ENCODE measurements around the gene LSM7. TPM values are rescaled to one million over a fixed set of nuclear protein-coding genes. Genes with fewer than 3 reads are reported as not detected.

The LSM7 gene
- total RNA-seq, 4 donors from 2014 or later = 57.2 to 140 (median 94.9) TPM

GRCh38 chr19:2288818-2289713 is 39.3 kb downstream of the LSM7 start:
- no peak for DNase-seq (ENCODE audit: low spot score in 2 of 2)
- WGBS, 2 donors = 55 to 66% methylated on average over 19 to 24 of the region's 28 CpGs
- TF ChIP-seq CTCF (IDR thresholded peaks at IDR 0.05) (no peak), POLR2A (IDR thresholded peaks at IDR 0.05) (no peak)
- intact Hi-C loops (cut with DNase I; ENCODE audit: low total_unique reads) = no loop called here
- no peak overlapping the region for H3K4me3 ChIP-seq (ENCODE audit: low read depth, poor library complexity, severe bottlenecking)

GRCh38 chr19:2288338-2288817 is 40.0 kb downstream of the LSM7 start:
- TF ChIP-seq POLR2A (IDR thresholded peaks at IDR 0.05) = no peak
- TF ChIP-seq CTCF (IDR thresholded peaks at IDR 0.05) = no peak
- intact Hi-C loops (cut with DNase I; ENCODE audit: low total_unique reads) = no loop called here

GRCh38 chr19:2287585-2288337 is 40.6 kb downstream of the LSM7 start:
- TF ChIP-seq CTCF (IDR thresholded peaks at IDR 0.05) = no peak
- no peak for TF ChIP-seq POLR2A (IDR thresholded peaks at IDR 0.05)
- no peak overlapping the region for H3K4me3 ChIP-seq (ENCODE audit: low read depth, poor library complexity, severe bottlenecking)
- no peak for DNase-seq (ENCODE audit: low spot score in 2 of 2)
- intact Hi-C loops (cut with DNase I; ENCODE audit: low total_unique reads) = no loop called here
- 76 to 80% methylated on average over 10 to 13 of the region's 13 CpGs for WGBS, 2 donors

More at GRCh38 chr19:2288338-2288817, 40.0 kb downstream of the LSM7 start:
- no peak overlapping the region for H3K4me3 ChIP-seq (ENCODE audit: low read depth, poor library complexity, severe bottlenecking)
- DNase-seq (ENCODE audit: low spot score in 2 of 2) = no peak
- WGBS, 2 donors = 84 to 90% methylated on average over 11 to 16 of the region's 17 CpGs

- WGBS, 2 donors = 88 to 95% methylated on average over 20 of the region's 20 CpGs
- intact Hi-C loops (cut with DNase I; ENCODE audit: low total_unique reads) = no loop called here
- no peak overlapping the region for H3K4me3 ChIP-seq (ENCODE audit: low read depth, poor library complexity, severe bottlenecking)
- TF ChIP-seq POLR2A (IDR thresholded peaks at IDR 0.05) (no peak), CTCF (IDR thresholded peaks at IDR 0.05) (no peak)
- no peak for DNase-seq (ENCODE audit: low spot score in 2 of 2)
Measured at GRCh38 chr19:2286402-2287140, 41.8 kb downstream of the LSM7 start.

- TF ChIP-seq CTCF (IDR thresholded peaks at IDR 0.05) (no peak), POLR2A (IDR thresholded peaks at IDR 0.05) (no peak)
- H3K4me3 ChIP-seq (ENCODE audit: low read depth, poor library complexity, severe bottlenecking) = no peak overlapping the region
- 96 to 97% methylated on average over 8 of the region's 8 CpGs for WGBS, 2 donors
- no peak for DNase-seq (ENCODE audit: low spot score in 2 of 2)
- intact Hi-C loops (cut with DNase I; ENCODE audit: low total_unique reads) = no loop called here
Measured at GRCh38 chr19:2283835-2284507, 44.4 kb downstream of the LSM7 start.

Measured in lower leg skin (tissue), 4 donors.